SIG-M5 treated with dmso at 0.1 percent for 504 hours (cell line): ENCODE data around the gene ZPLD1.

Experiments used
- DNase-seq: peaks from one replicate; lab custom pipeline; 2025; ENCODE audit not compliant: unreplicated experiment; lab: John Stamatoyannopoulos, UW

ZPLD1 gene

GRCh38 chr3:102521246-102521645 lies 86.4 kb downstream of the ZPLD1 start:
- no peak for DNase-seq

- DNase-seq = no peak
These were observed 90.8 kb downstream of the ZPLD1 start for GRCh38 chr3:102525624-102526023.

- no peak for DNase-seq
These were observed 92.0 kb downstream of the ZPLD1 start for GRCh38 chr3:102526865-102527264.

- no peak for DNase-seq
These were observed 93.9 kb downstream of the ZPLD1 start for GRCh38 chr3:102528727-102529126.
